Gastroesophageal sphincter (tissue), 4 donors: ENCODE data around the gene MDFIC2. TPM values are rescaled to one million over a fixed set of nuclear protein-coding genes. Genes with fewer than 3 reads are reported as not detected.

Source experiments
- ATAC-seq: fragments of 150-250 bp; one replicate; pipeline ENCODE4 v1.9.1; 2016; ENCODE audit warnings: mild to moderate bottlenecking, moderate library complexity
- H3K27ac ChIP-seq, 4 donors: fragments of 200-600 bp; sonication (generic) in 3 of 4; 1 replicate in 3 of 4; 2 replicates in 1 of 4; pipeline ENCODE4 v1.5.1; 2016 to 2019
- H3K27me3 ChIP-seq: fragments of 200-600 bp; sonication (generic); one replicate; pipeline ENCODE4 v1.5.1; 2019
- H3K36me3 ChIP-seq, 2 donors: fragments of 200-600 bp; sonication (generic); one replicate each; pipeline ENCODE4 v1.5.1; 2019; ENCODE audit warnings: control low read depth in 1 of 2
- H3K4me1 ChIP-seq, 3 donors: fragments of 200-600 bp; sonication (generic); 1 replicate in 2 of 3; 2 replicates in 1 of 3; pipeline ENCODE4 v1.5.1; 2016 to 2019; ENCODE audit warnings: control low read depth in 2 of 3
- H3K4me3 ChIP-seq, 2 donors: fragments of 200-600 bp; sonication (generic); one replicate each; pipeline ENCODE4 v1.5.1; 2019; ENCODE audit warnings: mild to moderate bottlenecking in 1 of 2, moderate library complexity in 1 of 2
- H3K9me3 ChIP-seq, 3 donors: fragments of 200-600 bp; sonication (generic); one replicate each; pipeline ENCODE4 v1.5.1; 2017 to 2019; ENCODE audit warnings: control low read depth in 2 of 3
- CTCF ChIP-seq, 4 experiments: fragments of 200-600 bp in 2 of 4; fragments of 450-650 bp in 2 of 4; sonication (generic) in 1 of 4; IDR thresholded peaks; one replicate each; pipeline ENCODE4 v1.5.1; 2017 to 2019; ENCODE audit warnings: antibody characterized with exemption in 4 of 4, mild to moderate bottlenecking in 2 of 4, moderate library complexity in 2 of 4
- EP300 ChIP-seq: sonication (generic); formaldehyde crosslinking; IDR thresholded peaks from one replicate; pipeline ENCODE4 v1.6.1; 2017; ENCODE audit warnings: antibody characterized with exemption, mild to moderate bottlenecking
- POLR2A ChIP-seq, 2 donors: fragments of 450-650 bp; IDR thresholded peaks; one replicate each; pipeline ENCODE4 v1.6.1; 2017; ENCODE audit warnings: antibody characterized with exemption in 2 of 2, mild to moderate bottlenecking in 2 of 2, moderate library complexity in 1 of 2
- POLR2AphosphoS5 ChIP-seq: sonication (generic); formaldehyde crosslinking; IDR thresholded peaks from one replicate; pipeline ENCODE4 v1.6.1; 2017; ENCODE audit warnings: antibody characterized with exemption
- WGBS, 2 donors: methylation state at CpG; one replicate each; pipeline ENCODE4 v1.1.5; 2018; ENCODE audit warnings: low coverage in 1 of 2; 5-methylcytosine and 5-hydroxymethylcytosine counted together
- total RNA-seq, 4 donors: library from RNA; depleted of rRNA; stranded (reverse); fragments of >200 nt; gene quantifications; one replicate each; pipeline ENCODE4 v1.1.0, GENCODE V29; 2016

The MDFIC2 gene
- total RNA-seq, 4 donors from 2014 or later = not detected

DNA sequence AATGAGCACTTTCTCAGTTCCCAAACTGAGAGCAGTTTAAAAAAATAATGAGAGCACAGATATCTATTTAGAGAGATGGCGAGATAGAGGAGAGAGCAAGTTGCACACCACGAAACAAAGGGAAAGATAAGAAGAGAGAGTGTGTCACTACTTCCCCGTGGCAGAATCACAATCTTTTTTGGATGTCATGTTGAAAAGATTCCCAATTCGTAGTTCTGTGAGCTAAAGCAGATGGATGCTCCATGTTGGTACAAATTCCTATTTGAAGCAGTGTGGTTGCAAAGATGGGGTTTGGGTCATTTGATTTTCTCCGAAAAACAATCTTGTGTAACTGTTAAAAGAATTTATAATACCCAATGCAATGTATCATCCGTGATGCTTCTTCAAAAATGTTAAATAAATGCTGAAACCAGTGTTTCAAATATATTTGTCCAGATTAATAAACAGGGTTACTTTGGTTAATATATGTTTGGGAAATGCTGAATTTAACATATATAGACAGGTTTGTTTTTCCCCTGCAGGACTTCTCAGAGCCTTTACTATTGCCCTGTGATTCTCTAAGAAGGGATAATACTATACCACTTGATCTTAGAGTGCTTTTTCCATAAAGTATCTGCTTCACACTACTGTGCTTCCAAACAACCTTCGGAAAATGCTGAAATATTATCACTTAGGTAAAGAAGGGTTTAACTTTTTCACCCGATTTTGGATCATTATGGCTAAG is 128.5 kb downstream of the MDFIC2 start:
- H3K36me3 ChIP-seq = no peaks in the 10 kb centered on the region
- H3K27me3 ChIP-seq = no peaks in the 10 kb centered on the region
- no peak overlapping the region for H3K27ac ChIP-seq
- TF ChIP-seq EP300 = no peak
- no peak for TF ChIP-seq POLR2AphosphoS5
- no peak for TF ChIP-seq POLR2A (IDR thresholded peaks at IDR 0.05)
- no peak for TF ChIP-seq CTCF (IDR thresholded peaks at IDR 0.05)
- H3K4me3 ChIP-seq = no peak overlapping the region
- H3K4me1 ChIP-seq = peaks cover 0 to 6% (median 0%) of the 10 kb centered on the region in 3 donors
- H3K9me3 ChIP-seq = no peaks in the 10 kb centered on the region
- no peak for ATAC-seq
- whole genome bisulfite sequencing, 2 donors = 85 to 94% methylated on average over 8 of the region's 8 CpGs

DNA sequence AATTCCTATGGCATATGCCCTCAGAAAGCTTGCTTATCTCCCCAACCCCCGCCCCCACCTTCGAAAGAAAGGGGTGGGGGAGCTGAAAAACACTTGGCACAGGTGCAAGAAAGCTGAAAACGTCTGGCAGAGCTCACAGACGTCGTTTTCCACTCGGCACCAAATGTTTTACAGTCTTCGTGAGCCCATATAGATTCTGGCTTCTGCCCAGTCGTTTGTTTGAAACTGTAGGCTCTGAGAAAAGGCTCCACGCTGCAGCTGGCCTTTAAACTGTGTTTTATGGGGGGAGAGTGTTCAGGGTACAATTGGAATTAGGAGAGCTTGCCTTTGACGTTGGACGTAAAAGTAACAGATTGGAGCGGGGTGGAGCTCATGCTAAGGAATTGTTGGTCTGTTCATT is 130.3 kb downstream of the MDFIC2 start:
- no peaks in the 10 kb centered on the region for H3K36me3 ChIP-seq
- H3K4me3 ChIP-seq = no peak overlapping the region
- 23 to 37% methylated on average over 9 to 10 of the region's 12 CpGs for WGBS, 2 donors
- no peaks in the 10 kb centered on the region for H3K27me3 ChIP-seq
- peaks cover 0 to 16% (median 0%) of the 10 kb centered on the region in 3 donors for H3K4me1 ChIP-seq
- no peak for ATAC-seq
- no peak for TF ChIP-seq EP300
- no peaks in the 10 kb centered on the region for H3K9me3 ChIP-seq
- H3K27ac ChIP-seq = no peak overlapping the region

GRCh38 chr3:70180664-70181063 is 131.8 kb downstream of the MDFIC2 start:
- Histone ChIP-seq H3K36me3 (no peaks in the 10 kb centered on the region), H3K4me3 (no peak overlapping the region), H3K27ac (no peak overlapping the region), H3K9me3 (no peaks in the 10 kb centered on the region), H3K4me1 (peaks cover 0 to 16% (median 0%) of the 10 kb centered on the region in 3 donors), H3K27me3 (no peaks in the 10 kb centered on the region)
- no peak for ATAC-seq
- 71 to 80% methylated on average over 6 of the region's 6 CpGs for WGBS, 2 donors
- TF ChIP-seq POLR2AphosphoS5 = no peak
- TF ChIP-seq POLR2A (IDR thresholded peaks at IDR 0.05) = no peak
- no peak for TF ChIP-seq EP300
- TF ChIP-seq CTCF (IDR thresholded peaks at IDR 0.05) = no peak

DNA sequence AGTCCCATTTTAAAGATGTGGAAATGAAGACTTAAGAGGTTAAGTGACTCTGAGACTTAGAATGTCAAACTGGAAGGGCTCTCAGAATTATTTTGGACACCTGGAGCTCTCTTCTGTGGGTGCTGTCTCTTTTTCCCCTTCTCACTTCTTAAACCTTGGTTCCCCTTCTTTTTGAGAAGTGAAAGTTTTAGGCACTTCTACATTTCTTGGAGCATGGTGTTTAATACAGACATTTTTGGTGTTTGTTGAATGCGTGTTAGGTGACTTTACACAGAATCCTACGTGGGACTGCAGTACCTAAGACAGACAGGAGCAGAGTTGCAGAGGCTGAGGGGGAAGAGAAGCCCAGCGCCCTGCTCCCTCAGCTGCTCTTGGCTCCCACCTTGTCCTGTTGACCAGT is 133.3 kb downstream of the MDFIC2 start:
- Histone ChIP-seq H3K4me1 (peaks cover 0 to 16% (median 0%) of the 10 kb centered on the region in 3 donors), H3K27ac (peak overlapping the region in 1 of 4 donors; percentile 38), H3K4me3 (no peak overlapping the region), H3K36me3 (no peaks in the 10 kb centered on the region), H3K27me3 (no peaks in the 10 kb centered on the region), H3K9me3 (no peaks in the 10 kb centered on the region)
- WGBS, 2 donors = 90 to 94% methylated on average over 2 to 3 of the region's 3 CpGs
- TF ChIP-seq POLR2AphosphoS5 = no peak
- no peak for TF ChIP-seq CTCF (IDR thresholded peaks at IDR 0.05)
- no peak for TF ChIP-seq EP300
- TF ChIP-seq POLR2A (IDR thresholded peaks at IDR 0.05) = no peak
- no peak for ATAC-seq

DNA sequence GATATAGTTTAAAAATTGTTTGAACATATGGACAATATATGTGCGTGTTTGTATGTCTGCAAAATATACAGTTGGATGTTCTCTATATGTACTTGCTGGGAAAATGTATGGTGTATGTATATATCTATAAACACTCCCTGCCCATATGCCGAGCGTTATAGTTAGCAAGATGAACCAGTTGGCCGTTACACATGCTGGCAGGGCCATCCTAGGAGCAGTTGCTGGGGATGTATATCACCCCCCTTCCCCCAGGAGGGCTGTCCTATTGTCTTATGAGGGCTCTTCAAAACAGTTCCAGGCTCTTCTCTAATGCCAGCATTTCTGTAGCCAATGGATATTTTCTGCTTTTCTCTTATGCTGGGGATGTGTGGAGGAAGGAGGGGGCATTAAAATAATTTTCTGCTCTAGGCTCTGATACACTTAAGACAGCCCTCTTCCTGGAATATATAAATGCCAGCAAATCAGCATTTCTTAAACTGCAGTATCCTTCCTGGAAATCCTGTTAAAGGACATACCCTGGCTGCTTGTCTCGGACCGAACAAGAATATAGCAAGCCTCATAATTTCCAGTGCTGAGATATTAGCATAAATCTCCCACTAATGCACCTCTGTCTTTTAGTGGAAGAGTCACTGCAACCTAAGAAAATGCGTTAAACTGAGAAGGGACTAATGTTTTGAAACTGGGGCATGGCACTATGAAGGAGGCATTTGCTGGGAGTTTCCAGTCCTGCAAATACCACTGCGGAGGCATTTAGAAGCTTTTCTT is 134.4 kb downstream of the MDFIC2 start:
- Histone ChIP-seq H3K27ac (peak overlapping the region in 1 of 4 donors; percentile 38), H3K36me3 (no peaks in the 10 kb centered on the region), H3K27me3 (no peaks in the 10 kb centered on the region), H3K4me3 (no peak overlapping the region), H3K9me3 (no peaks in the 10 kb centered on the region), H3K4me1 (peaks cover 0 to 16% (median 0%) of the 10 kb centered on the region in 3 donors)
- no peak for ATAC-seq
- no peak for TF ChIP-seq CTCF (IDR thresholded peaks at IDR 0.05)
- peak; percentile 49 for TF ChIP-seq POLR2AphosphoS5
- TF ChIP-seq POLR2A (IDR thresholded peaks at IDR 0.05) = no peak
- 45 to 56% methylated on average over 7 to 8 of the region's 8 CpGs for WGBS, 2 donors
